B cell (primary cell): ENCODE data around the gene EIPR1. TPM values are rescaled to one million over a fixed set of nuclear protein-coding genes. Genes with fewer than 3 reads are reported as not detected.

Experiments
- ATAC-seq: fragments of 200-7000 bp; cut with Tn5 transposase; one replicate; pipeline ENCODE4 v1.10.0; 2021; ENCODE audit warnings: low read depth, mild to moderate bottlenecking, moderate number of reproducible peaks, moderate library complexity
- CTCF ChIA-PET: fragments of 350-600 bp; sonication (Branson Sonifier 250); formaldehyde crosslinking; loops from one replicate; lab custom pipeline; 2021; ENCODE audit warnings: antibody characterized with exemption, inconsistent platforms; lab: Charles Lee
- POLR2A ChIA-PET: fragments of 350-600 bp; sonication (Branson Sonifier 250); formaldehyde crosslinking; loops from one replicate; lab custom pipeline; 2021; ENCODE audit warnings: antibody characterized with exemption; lab: Charles Lee
- DNase-seq: peaks from one replicate; pipeline ENCODE4 v3.0.0; 2013
- H2AFZ ChIP-seq: 2 replicates; pipeline ENCODE4 v1.6.1; 2012; ENCODE audit warnings: mild to moderate bottlenecking, low read depth, low read length; ENCODE audit not compliant: insufficient read depth, poor library complexity, severe bottlenecking
- H3K27ac ChIP-seq, 2 donors: 1 replicate in 1 of 2; 2 replicates in 1 of 2; pipeline ENCODE4 v1.5.1; 2012 to 2013; ENCODE audit warnings: low read length in 2 of 2, mild to moderate bottlenecking in 2 of 2, moderate library complexity in 1 of 2
- H3K27me3 ChIP-seq, 4 experiments: fragments of 200-600 bp in 1 of 4; sonication (generic) in 1 of 4; replicated peaks in 1 of 4; 1 replicate in 2 of 4; 2 replicates in 2 of 4; pipeline versions ENCODE4 v1.6.1 to v1.7.0; 2013 to 2016; ENCODE audit warnings: low read length in 3 of 4, mild to moderate bottlenecking in 2 of 4, mixed read lengths in 1 of 4, moderate library complexity in 1 of 4; ENCODE audit not compliant: insufficient read depth in 4 of 4, control insufficient read depth in 3 of 4; ENCODE audit errors: control extremely low read depth in 1 of 4
- H3K36me3 ChIP-seq, 2 experiments: replicated peaks in 1 of 2; 1 replicate in 1 of 2; 2 replicates in 1 of 2; pipeline versions ENCODE4 v1.6.1 to v1.7.1; 2013; ENCODE audit warnings: low read length in 1 of 2; ENCODE audit not compliant: insufficient read depth in 2 of 2, control insufficient read depth in 1 of 2; ENCODE audit errors: control extremely low read depth in 1 of 2, extremely low read depth in 1 of 2
- H3K4me1 ChIP-seq, 2 donors: fragments of 200-600 bp in 1 of 2; sonication (generic) in 1 of 2; 1 replicate in 1 of 2; 2 replicates in 1 of 2; pipeline versions ENCODE4 v1.5.1 to v1.6.1; 2013 to 2017; ENCODE audit warnings: low read length in 2 of 2; ENCODE audit not compliant: control insufficient read depth in 2 of 2, insufficient read depth in 2 of 2
- H3K4me2 ChIP-seq: replicated peaks from 2 replicates; pipeline ENCODE3; 2012; ENCODE audit warnings: mild to moderate bottlenecking, low read depth, low read length; ENCODE audit not compliant: poor library complexity, severe bottlenecking
- H3K4me3 ChIP-seq, 5 experiments: fragments of 200-600 bp in 1 of 5; sonication (generic) in 1 of 5; 1 replicate in 3 of 5; 2 replicates in 2 of 5; pipeline versions ENCODE4 v1.5.1 to v1.7.0; 2011 to 2016; ENCODE audit warnings: low read length in 4 of 5, mild to moderate bottlenecking in 4 of 5, low read depth in 2 of 5, control low read depth in 1 of 5, moderate library complexity in 1 of 5; ENCODE audit not compliant: insufficient read depth in 1 of 5; ENCODE audit errors: control extremely low read depth in 1 of 5, extremely low read depth in 1 of 5
- H3K79me2 ChIP-seq: fragments of 200-600 bp; sonication (generic); one replicate; pipeline ENCODE4 v1.6.0; 2016; ENCODE audit warnings: low read length; ENCODE audit not compliant: control insufficient read depth, insufficient read depth
- H3K9ac ChIP-seq: fragments of 200-600 bp; sonication (generic); 2 replicates; pipeline ENCODE4 v1.6.1; 2017; ENCODE audit warnings: mild to moderate bottlenecking, low read length, moderate library complexity
- H3K9me3 ChIP-seq, 3 donors: one replicate each; pipeline versions ENCODE4 v1.6.1 to v1.7.1; 2013; ENCODE audit warnings: low read length in 2 of 3; ENCODE audit not compliant: control insufficient read depth in 2 of 3, insufficient read depth in 1 of 3; ENCODE audit errors: control extremely low read depth in 1 of 3
- H4K20me1 ChIP-seq: 2 replicates; pipeline ENCODE4 v1.6.0; 2012; ENCODE audit warnings: mild to moderate bottlenecking, low read length; ENCODE audit not compliant: insufficient read depth, control insufficient read depth, poor library complexity, severe bottlenecking
- H3K27ac Mint-ChIP-seq: one replicate; pipeline ENCODE4 v1.8.0; 2021; ENCODE audit warnings: mixed read lengths
- H3K27me3 Mint-ChIP-seq: one replicate; pipeline ENCODE4 v1.8.0; 2021; ENCODE audit warnings: mixed read lengths
- H3K4me1 Mint-ChIP-seq: one replicate; pipeline ENCODE4 v1.8.0; 2021; ENCODE audit warnings: mixed read lengths
- H3K4me3 Mint-ChIP-seq: one replicate; pipeline ENCODE4 v1.8.0; 2021; ENCODE audit warnings: mixed read lengths
- H3K9me3 Mint-ChIP-seq: one replicate; pipeline ENCODE4 v1.8.0; 2022; ENCODE audit warnings: mixed read lengths; ENCODE audit not compliant: insufficient read depth
- CTCF ChIP-seq: fragments of 200-600 bp; IDR thresholded peaks from one replicate; pipeline ENCODE4 v1.8.0; 2022; ENCODE audit warnings: antibody characterized with exemption, mild to moderate bottlenecking
- EZH2 ChIP-seq: IDR thresholded peaks from 2 replicates; pipeline ENCODE4 v1.6.1; 2012; ENCODE audit warnings: borderline replicate concordance, low read depth, mild to moderate bottlenecking, moderate library complexity, low read length; ENCODE audit not compliant: insufficient read depth, poor library complexity, severe bottlenecking
- WGBS: methylation state at CpG from one replicate; pipeline ENCODE4 v1.1.5; 2013; ENCODE audit warnings: missing lambda C conversion rate; ENCODE audit not compliant: insufficient coverage; 5-methylcytosine and 5-hydroxymethylcytosine counted together
- intact Hi-C: fragments of 100-400 bp; cut with micrococcal nuclease; formaldehyde crosslinking; loops from one replicate; pipeline ENCODE4 v1.10.0; 2022
- polyA plus RNA-seq: library from polyadenylated mRNA; depleted of rRNA; stranded (reverse); fragments of >200 nt; gene quantifications from 2 replicates; pipeline ENCODE4 v1.2.3, GENCODE V29; 2012
- total RNA-seq, 2 donors: library from RNA; stranded (reverse); fragments of 120-200 nt in 1 of 2; gene quantifications; 1 replicate in 1 of 2; 2 replicates in 1 of 2; pipeline versions ENCODE4 v1.2.3 to v1.2.4, GENCODE V29; 2013 to 2022

EIPR1 gene
- total and polyA plus RNA-seq, 2 donors (not counting 1 experiment from before 2014, with no cell fraction given) = 31.8 to 37.0 TPM

- no peak overlapping the region for H2AFZ ChIP-seq
- H3K4me1 ChIP-seq = peaks cover 20 to 66% of the 10 kb centered on the region in 2 donors
- H3K27ac ChIP-seq = peak overlapping the region; percentile 18 to 90
- peak; percentile 30 for DNase-seq
- no peaks in the 10 kb centered on the region for H3K36me3 ChIP-seq
- ATAC-seq = no peak
- Mint-ChIP-seq H3K27ac (peak overlapping the region; percentile 75), H3K4me1 (peaks cover 38% of the 10 kb centered on the region), H3K9me3 (peaks cover 12% of the 10 kb centered on the region), H3K27me3 (no peaks in the 10 kb centered on the region), H3K4me3 (peak overlapping the region; percentile 41)
- no peak overlapping the region for H3K9ac ChIP-seq
- peaks cover 0 to 22% (median 2%) of the 10 kb centered on the region in 3 donors for H3K9me3 ChIP-seq
- H3K4me2 ChIP-seq = peak overlapping the region; percentile 30
- no peaks in the 10 kb centered on the region for H3K27me3 ChIP-seq
- TF ChIP-seq CTCF (no peak), EZH2 (no peak)
- H4K20me1 ChIP-seq = no peaks in the 10 kb centered on the region
- no peaks in the 10 kb centered on the region for H3K79me2 ChIP-seq
- ChIA-PET CTCF (no interaction called here), POLR2A (no interaction called here)
- no peak overlapping the region for H3K4me3 ChIP-seq
- intact Hi-C loops = no loop called here
- 97% methylated on average over 4 of the region's 6 CpGs for WGBS
Observed at GRCh38 chr2:3151153-3151918, 226.3 kb downstream of the EIPR1 start.
